SK-N-MC (cell line): Measurements from ENCODE around the gene ADK.

Experiments
- EZH2 ChIP-seq: fragments of 200-600 bp; sonication (generic); IDR thresholded peaks from one replicate; pipeline ENCODE4 v1.6.1; 2017; ENCODE audit warnings: antibody characterized with exemption
- FOXP2 ChIP-seq: optimal IDR thresholded peaks from 2 replicates; pipeline ENCODE3; 2011; ENCODE audit warnings: mild to moderate bottlenecking, moderate library complexity; ENCODE audit not compliant: insufficient read depth; ENCODE audit errors: extremely low read length, control extremely low read depth

GRCh38 chr10:74135452-74135851 is 15.6 kb upstream of the ADK start:
- TF ChIP-seq EZH2 (no peak), FOXP2 (no peak)
